Muscle of leg (tissue), 9 donors: Measurements from ENCODE around the gene MRPS12. TPM values are rescaled to one million over a fixed set of nuclear protein-coding genes. Genes with fewer than 3 reads are reported as not detected.

ENCODE experiments used
- polyA plus RNA-seq, 8 donors: library from polyadenylated mRNA; unstranded; fragments of 120-200 nt; gene quantifications; one replicate each; pipeline versions ENCODE4 v1.2.1 to v1.2.3, GENCODE V29; 2013; ENCODE audit warnings: inconsistent platforms in 1 of 8, low replicate concordance in 1 of 8; ENCODE audit not compliant: insufficient read length in 8 of 8, insufficient read depth in 1 of 8
- total RNA-seq: library from RNA; stranded (reverse); fragments of 120-200 nt; gene quantifications from one replicate; pipeline ENCODE4 v1.2.4, GENCODE V29; 2013

MRPS12 gene
- total and polyA plus RNA-seq, 9 donors, result 19.6 to 22.7 (median 20.6) TPM

Other genes with a start within 250 kb of the MRPS12 start
- gene CAPN12, start 186.5 kb upstream of the MRPS12 start, total RNA-seq, result 0.62 TPM
- 1 to 10 TPM in 6 of 8 donors, under 1 TPM in 2; 0.23 to 2.1 (median 1.2) TPM for gene CAPN12, start 186.5 kb upstream of the MRPS12 start, polyA plus RNA-seq
- 0.22 TPM for gene LGALS7, start 157.4 kb upstream of the MRPS12 start, total RNA-seq
- gene LGALS7, start 157.4 kb upstream of the MRPS12 start, polyA plus RNA-seq, result 1 to 10 TPM in 2 of 8 donors, under 1 TPM in 3, not detected in 3; 0.35 to 1.1 (median 0.93) TPM
- gene LGALS7B, start 141.7 kb upstream of the MRPS12 start, total RNA-seq, result 2.3 TPM
- gene LGALS7B, start 141.7 kb upstream of the MRPS12 start, polyA plus RNA-seq, result 10 to 100 TPM in 1 of 8 donors, 1 to 10 TPM in 3, under 1 TPM in 3, not detected in 1; 0.45 to 44.5 (median 1.1) TPM
- gene LGALS4, start 118.0 kb upstream of the MRPS12 start, total RNA-seq, result 0.89 TPM
- gene LGALS4, start 118.0 kb upstream of the MRPS12 start, polyA plus RNA-seq, result 10 to 100 TPM in 2 of 8 donors, 1 to 10 TPM in 3, under 1 TPM in 3; 0.67 to 45.5 (median 1.5) TPM
- gene ECH1, start 99.2 kb upstream of the MRPS12 start, total RNA-seq, result 34.1 TPM
- gene ECH1, start 99.2 kb upstream of the MRPS12 start, polyA plus RNA-seq, result 100 to 1,000 TPM; 125 to 180 (median 152) TPM
- 195 TPM for gene HNRNPL, start 81.0 kb upstream of the MRPS12 start, total RNA-seq
- 100 to 1,000 TPM; 242 to 355 (median 288) TPM for gene HNRNPL, start 81.0 kb upstream of the MRPS12 start, polyA plus RNA-seq
- gene RINL, start 52.7 kb upstream of the MRPS12 start, total RNA-seq, result 10.7 TPM
- 10 to 100 TPM in 7 of 8 donors, 1 to 10 TPM in 1; 9.3 to 14.4 (median 11.8) TPM for gene RINL, start 52.7 kb upstream of the MRPS12 start, polyA plus RNA-seq
- gene SIRT2, start 31.3 kb upstream of the MRPS12 start, total RNA-seq, result 100 TPM
- gene SIRT2, start 31.3 kb upstream of the MRPS12 start, polyA plus RNA-seq, result 100 to 1,000 TPM in 6 of 8 donors, 10 to 100 TPM in 2; 92.7 to 129 (median 109) TPM
- gene NFKBIB, start 31.0 kb upstream of the MRPS12 start, total RNA-seq, result 8.3 TPM
- gene NFKBIB, start 31.0 kb upstream of the MRPS12 start, polyA plus RNA-seq, result 10 to 100 TPM in 6 of 8 donors, 1 to 10 TPM in 2; 9.8 to 11.6 (median 11.2) TPM
- 2.5 TPM for gene CCER2, start 18.8 kb upstream of the MRPS12 start, total RNA-seq
- gene CCER2, start 18.8 kb upstream of the MRPS12 start, polyA plus RNA-seq, result 1 to 10 TPM; 4.4 to 9.2 (median 6.8) TPM
- gene SARS2, start 181 bp upstream of the MRPS12 start, total RNA-seq, result 18.0 TPM
- gene SARS2, start 181 bp upstream of the MRPS12 start, polyA plus RNA-seq, result 10 to 100 TPM; 20.3 to 36.7 (median 26.9) TPM
- gene FBXO17, start 44.8 kb downstream of the MRPS12 start, total RNA-seq, result 30.7 TPM
- 10 to 100 TPM; 25.0 to 36.7 (median 28.8) TPM for gene FBXO17, start 44.8 kb downstream of the MRPS12 start, polyA plus RNA-seq
- gene FBXO27, start 101.6 kb downstream of the MRPS12 start, total RNA-seq, result 1.4 TPM
- gene FBXO27, start 101.6 kb downstream of the MRPS12 start, polyA plus RNA-seq, result 1 to 10 TPM; 1.5 to 5.5 (median 3.3) TPM
- 0.09 TPM for gene ACP7, start 153.4 kb downstream of the MRPS12 start, total RNA-seq
- gene ACP7, start 153.4 kb downstream of the MRPS12 start, polyA plus RNA-seq, result under 1 TPM in 7 of 8 donors, not detected in 1; 0.05 to 0.28 (median 0.11) TPM
- gene PAK4, start 194.8 kb downstream of the MRPS12 start, total RNA-seq, result 3.5 TPM
- 10 to 100 TPM; 15.8 to 29.2 (median 21.9) TPM for gene PAK4, start 194.8 kb downstream of the MRPS12 start, polyA plus RNA-seq